Smooth muscle cell of the coronary artery (primary cell): Measurements from ENCODE around the gene PRR9. TPM values are rescaled to one million over a fixed set of nuclear protein-coding genes. Genes with fewer than 3 reads are reported as not detected.

Source experiments
- total RNA-seq: library from RNA; depleted of rRNA; stranded (reverse); fragments of >200 nt; gene quantifications from 2 replicates; pipeline ENCODE4 v1.2.3, GENCODE V29; 2014; ENCODE audit warnings: low replicate concordance

The PRR9 gene
- not detected in 2 replicates for total RNA-seq

GRCh38 chr1:153217212-153217611, at the start of gene PRR9:
Gene PRR9 (plus strand): TSS chr1:153217584. CDS start chr1:153218145, 561 bp downstream.

GRCh38 chr1:153203130-153203529, 14.3 kb upstream of the PRR9 start, which contains the start of gene LELP1:
Gene LELP1 (plus strand): TSS chr1:153203430. CDS start chr1:153204708, 1,278 bp downstream.

GRCh38 chr1:153259387-153259786, 42.0 kb downstream of the PRR9 start, which contains the start of gene LORICRIN:
Gene LORICRIN (plus strand): TSS chr1:153259687. CDS start chr1:153260950, 1,263 bp downstream.

Other genes starting within 250 kb of the PRR9 start
- not detected in 2 replicates for gene SPRR4, start 246.9 kb upstream of the PRR9 start, total RNA-seq
- gene SPRR1A, start 233.5 kb upstream of the PRR9 start, total RNA-seq = not detected in 2 replicates
- not detected in 2 replicates for gene SPRR3, start 215.8 kb upstream of the PRR9 start, total RNA-seq
- not detected in 2 replicates for gene SPRR1B, start 186.4 kb upstream of the PRR9 start, total RNA-seq
- not detected in 2 replicates for gene SPRR2D, start 176.5 kb upstream of the PRR9 start, total RNA-seq
- gene SPRR2A, start 160.1 kb upstream of the PRR9 start, total RNA-seq = not detected in 2 replicates
- gene SPRR2B, start 146.0 kb upstream of the PRR9 start, total RNA-seq = not detected in 2 replicates
- gene SPRR2E, start 123.1 kb upstream of the PRR9 start, total RNA-seq = not detected in 2 replicates
- not detected in 2 replicates for gene SPRR2F, start 104.1 kb upstream of the PRR9 start, total RNA-seq
- not detected in 2 replicates for gene SPRR2G, start 66.7 kb upstream of the PRR9 start, total RNA-seq
- not detected in 2 replicates for gene LELP1, start 14.2 kb upstream of the PRR9 start, total RNA-seq
- not detected in 2 replicates for gene LORICRIN, start 42.1 kb downstream of the PRR9 start, total RNA-seq
- gene PGLYRP3, start 95.4 kb downstream of the PRR9 start, total RNA-seq = not detected in 2 replicates
- gene PGLYRP4, start 131.3 kb downstream of the PRR9 start, total RNA-seq = not detected in 2 replicates
- not detected in 2 replicates for gene S100A9, start 140.3 kb downstream of the PRR9 start, total RNA-seq
- gene S100A12, start 158.0 kb downstream of the PRR9 start, total RNA-seq = not detected in 2 replicates
- not detected in 2 replicates for gene S100A8, start 173.5 kb downstream of the PRR9 start, total RNA-seq
- gene S100A7A, start 198.9 kb downstream of the PRR9 start, total RNA-seq = not detected in 2 replicates
- not detected in 2 replicates for gene S100A7, start 243.1 kb downstream of the PRR9 start, total RNA-seq